HG03159 (cell line): ENCODE measurements around the gene ABCB6.
A peak's percentile ranks its signal among the peaks of the same experiment; 100 is the strongest.

Experiments used
- ATAC-seq: cut with Tn5 transposase; IDR thresholded peaks from one replicate; pipeline ENCODE4 v1.9.1; 2021; ENCODE audit warnings: mild to moderate bottlenecking, moderate library complexity; ENCODE audit not compliant: unreplicated experiment

ABCB6 gene

DNA sequence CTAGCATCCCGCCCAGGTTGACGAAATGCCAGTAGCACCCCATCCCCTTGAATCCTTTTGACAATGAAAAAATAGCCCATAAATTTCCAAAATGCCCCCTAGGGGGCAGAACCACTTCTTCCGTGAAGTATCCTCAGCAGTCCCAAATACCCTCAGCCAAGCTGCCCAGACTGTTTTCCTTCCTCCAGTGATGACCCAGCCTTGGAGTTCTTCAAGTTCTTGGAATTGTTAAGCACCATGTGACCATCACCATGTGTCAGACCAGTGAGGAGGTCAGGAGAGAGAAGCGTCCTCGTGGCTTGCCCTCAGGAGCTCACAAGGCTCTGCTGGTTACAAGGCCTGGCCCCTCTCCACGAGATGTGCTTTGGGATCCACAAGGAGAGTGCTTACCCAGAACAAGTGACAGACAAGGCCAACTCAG is 47.5 kb downstream of the ABCB6 start:
- ATAC-seq = no peak

DNA sequence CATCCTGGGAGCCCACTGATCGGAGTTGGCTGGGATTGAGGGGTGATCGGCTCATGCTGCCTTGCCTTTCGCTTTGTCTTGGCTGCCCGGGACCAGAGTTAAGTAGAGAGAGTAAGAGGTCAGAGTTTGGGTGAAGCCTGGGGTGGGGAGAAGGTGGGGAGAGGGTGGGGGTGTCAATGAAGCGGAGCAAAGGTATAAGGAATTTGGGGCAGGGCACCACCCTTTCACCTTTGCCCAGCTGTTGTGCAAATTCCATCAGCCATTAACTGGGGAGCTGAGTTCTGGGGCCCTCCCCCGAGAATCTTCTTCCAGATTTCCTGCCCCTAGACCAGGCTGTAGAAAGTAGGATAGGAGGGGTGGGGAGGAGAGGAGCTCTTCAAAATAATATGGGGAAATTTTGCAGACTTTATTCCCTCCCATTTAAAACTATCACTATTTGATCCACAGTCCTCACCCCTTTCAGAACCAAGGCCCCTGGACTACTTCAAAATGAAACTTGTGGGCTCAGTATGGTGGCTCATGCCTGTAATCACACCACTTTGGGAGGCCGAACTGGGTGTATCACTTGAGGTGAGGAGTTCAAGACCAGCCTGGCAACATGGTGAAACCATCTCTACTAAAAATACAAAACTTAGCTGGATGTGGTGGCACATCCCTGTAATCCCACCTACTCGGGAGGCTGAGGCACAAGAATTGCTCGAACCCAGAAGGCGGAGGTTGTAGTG is 48.7 kb downstream of the ABCB6 start, which contains the start of gene SLC23A3:
TSS of gene SLC23A3 (minus strand) at position 100 of the 725 bp plus-strand sequence. CDS start at position 55, 45 bp downstream.
- no peak for ATAC-seq

DNA sequence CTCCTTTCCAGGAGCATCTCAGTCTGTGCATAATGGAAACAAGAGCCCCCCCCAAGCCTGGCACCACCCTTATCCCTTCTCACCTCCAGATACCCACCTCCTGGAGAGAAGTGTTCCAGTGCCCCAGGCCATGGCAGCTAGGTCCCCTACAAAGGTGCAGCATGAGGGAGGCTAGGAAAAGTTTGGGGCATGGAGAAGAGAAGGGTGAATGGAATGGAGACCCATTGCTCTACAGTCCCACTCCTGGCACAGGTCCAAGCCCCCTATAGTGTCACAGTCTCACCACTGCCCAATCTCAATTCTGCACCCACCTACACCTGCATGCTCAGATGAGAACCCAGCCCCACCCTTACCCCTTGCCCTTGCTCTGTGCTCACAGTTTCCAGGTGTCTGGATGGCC is 49.8 kb downstream of the ABCB6 start:
- no peak for ATAC-seq

DNA sequence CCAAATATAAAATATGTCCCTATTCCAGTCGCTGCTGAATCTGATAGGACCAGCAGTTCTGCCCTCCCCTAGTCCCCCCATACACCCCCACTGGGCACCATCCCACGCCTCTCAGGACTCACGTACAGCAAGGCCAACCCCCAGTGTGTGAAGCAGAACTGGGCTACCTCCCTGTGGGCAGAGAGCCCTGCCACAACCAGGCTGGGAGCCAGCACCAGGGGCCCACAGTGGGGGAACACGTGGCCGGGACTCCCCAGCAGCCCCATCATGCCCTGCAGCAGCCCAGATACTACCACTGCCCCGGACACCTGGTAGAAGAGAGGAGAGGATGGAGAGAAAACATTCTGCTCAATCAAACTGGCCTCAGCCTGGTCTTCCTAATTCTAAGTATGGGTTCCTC is 50.2 kb downstream of the ABCB6 start:
- ATAC-seq = no peak

DNA sequence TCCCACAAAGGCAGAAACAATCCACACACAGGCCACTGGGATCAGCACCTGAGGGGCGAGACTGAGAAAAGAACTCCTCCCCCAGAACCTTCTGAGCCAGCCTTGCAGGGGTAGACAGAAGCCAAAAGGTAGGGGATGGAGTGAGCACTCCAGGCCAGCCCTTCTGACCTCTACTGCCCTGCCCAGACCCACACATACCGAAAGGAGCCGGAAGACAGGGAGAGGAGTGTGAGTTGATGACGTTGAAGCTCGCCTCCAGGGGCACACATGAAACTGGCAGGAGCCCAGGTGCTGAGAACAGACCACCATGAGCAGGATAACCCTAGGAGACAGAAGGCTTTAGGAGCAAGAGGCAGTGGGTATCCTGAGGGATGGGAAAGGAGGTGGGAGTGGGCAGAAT is 50.8 kb downstream of the ABCB6 start:
- no peak for ATAC-seq

DNA sequence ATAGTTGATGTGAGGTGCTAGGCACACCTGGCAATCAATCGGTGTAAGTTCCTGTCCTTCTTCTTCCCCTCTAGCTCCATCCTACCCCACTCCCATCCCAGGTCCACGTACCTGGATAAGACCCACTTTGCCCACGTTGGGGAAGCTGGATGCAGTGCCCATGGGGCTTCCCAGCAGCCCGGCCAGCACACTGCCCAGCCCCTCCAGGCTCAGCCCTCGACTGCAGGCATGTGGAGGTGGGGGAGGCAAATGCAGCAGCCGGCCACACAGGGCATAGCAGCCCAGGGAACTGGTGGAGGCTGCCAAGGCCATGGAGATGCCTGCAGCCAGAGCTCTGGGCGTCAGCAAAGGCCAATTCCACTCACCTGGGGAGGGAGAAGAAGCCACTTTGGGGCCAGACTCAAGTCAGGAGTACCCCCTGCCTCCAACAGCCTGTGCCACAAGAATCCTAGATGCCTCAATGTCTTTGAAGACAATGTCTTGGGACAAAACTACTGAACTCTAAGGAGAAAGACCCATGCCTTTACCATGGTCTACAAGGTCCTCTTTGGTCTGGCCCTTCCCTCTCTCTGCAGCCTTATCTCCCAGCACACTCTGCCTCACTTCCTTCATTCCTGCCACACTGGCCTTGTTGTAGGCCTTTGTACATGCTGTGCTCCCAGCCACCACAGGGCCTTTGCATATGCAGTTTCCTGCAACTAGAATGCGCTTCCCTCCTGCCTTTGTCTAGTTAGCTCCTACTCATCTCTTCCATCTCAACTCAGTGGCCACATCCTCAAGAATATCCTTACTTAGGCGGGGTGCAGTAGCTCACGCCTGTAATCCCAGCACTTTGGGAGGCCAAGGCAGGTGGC is 53.5 kb downstream of the ABCB6 start:
- ATAC-seq = no peak

DNA sequence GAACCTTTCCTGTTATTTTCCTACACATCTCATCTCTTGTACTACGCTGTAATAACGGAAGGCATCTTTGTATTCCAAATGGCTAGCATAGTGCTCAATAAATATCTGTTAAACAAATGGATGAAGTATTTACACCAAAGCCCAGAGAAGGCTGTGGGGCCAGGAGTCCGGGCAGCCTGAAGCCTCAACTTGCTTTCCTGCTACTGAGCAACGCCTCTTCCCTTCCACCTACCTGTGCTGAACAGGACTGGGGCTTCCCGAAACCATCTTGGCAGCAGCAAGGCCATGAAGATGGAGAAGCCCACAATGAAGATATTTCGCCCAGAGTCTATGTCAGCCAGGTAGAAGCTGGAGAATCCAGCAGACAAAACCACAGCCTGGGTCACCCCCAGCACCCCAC is 55.6 kb downstream of the ABCB6 start:
- ATAC-seq = no peak

DNA sequence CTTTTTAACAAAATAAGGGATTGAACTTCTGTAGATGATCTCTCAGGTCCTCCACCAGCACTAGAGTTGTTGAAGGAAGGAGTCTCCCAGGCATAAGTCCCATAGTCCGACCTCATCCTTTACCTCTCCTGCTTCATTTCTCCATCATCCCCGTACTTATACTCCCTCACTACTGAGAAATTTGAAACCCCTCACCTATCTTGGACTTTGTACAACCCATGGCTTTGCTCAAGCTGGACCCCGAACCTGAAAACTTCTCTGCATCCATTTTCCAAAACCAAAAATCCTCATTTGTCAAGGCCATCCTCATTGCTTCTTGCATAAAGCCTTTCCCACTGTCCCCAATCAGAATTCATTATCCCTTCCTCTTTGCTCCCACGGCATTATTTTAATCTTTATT is 57.7 kb downstream of the ABCB6 start:
- ATAC-seq = no peak

DNA sequence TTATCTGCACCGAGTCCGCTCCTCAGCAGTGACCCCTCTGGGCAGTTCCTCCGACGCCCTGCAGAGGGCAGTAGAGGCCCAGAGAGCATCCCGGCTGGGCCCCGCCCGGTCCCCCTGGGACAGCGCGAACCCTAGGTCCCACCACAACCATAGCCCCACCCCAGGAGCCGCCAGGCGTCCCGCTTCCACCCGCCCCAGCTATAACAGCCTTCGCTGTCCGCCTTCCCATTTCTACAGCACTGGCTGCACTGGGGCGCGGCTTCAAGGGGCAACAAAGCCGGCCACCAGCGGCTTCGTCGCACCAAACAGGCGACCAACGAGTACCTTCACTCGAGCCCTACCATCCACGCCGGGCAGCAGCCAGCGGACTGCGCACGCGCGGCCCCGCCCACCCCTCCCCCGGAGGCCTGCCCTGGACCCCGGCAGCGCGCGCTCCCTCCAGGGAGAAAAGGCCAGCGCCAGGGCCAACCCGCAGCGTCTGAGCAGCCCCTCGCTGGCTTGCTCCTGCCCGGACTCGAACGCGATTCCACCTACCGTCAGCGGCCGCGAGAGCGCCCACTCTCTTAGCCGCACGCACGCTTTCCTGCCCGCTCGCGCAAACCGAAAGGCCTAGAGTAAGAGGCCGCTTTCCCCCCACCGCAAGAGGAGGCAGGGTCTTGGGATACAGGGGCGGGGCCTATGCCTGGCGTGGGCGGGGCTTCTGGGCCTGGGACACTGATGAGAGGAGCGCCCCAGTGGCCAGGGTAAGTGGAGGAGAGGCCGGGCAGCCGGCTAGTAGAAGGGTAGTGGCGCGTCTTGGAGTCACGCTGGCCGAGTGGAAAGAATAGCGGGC is 58.4 kb downstream of the ABCB6 start, which contains the start of gene NHEJ1:
TSS of gene NHEJ1 (minus strand) at position 630 of the 832 bp plus-strand sequence. CDS start 2,453 bp downstream, outside the sequence.
- ATAC-seq = peak; percentile 92
